Activated CD8-positive, alpha-beta memory T cell treated with anti-CD3 and anti-CD28 coated beads for 36 hours (primary cell): ENCODE data around the gene PCDHGB5. TPM values are rescaled to one million over a fixed set of nuclear protein-coding genes. Genes with fewer than 3 reads are reported as not detected.
"Not testable (repeated sequence)": the region's sequence is repeated elsewhere in the genome, so short reads cannot be mapped to it uniquely, and the experiment has no call there.

Experiments used
- CTCF ChIA-PET: fragments of 350-600 bp; sonication (Branson Sonifier 250); formaldehyde crosslinking; loops from one replicate; lab custom pipeline; 2021; ENCODE audit warnings: antibody characterized with exemption; lab: Charles Lee
- POLR2A ChIA-PET: fragments of 350-600 bp; sonication (Branson Sonifier 250); formaldehyde crosslinking; loops from one replicate; lab custom pipeline; 2021; ENCODE audit warnings: antibody characterized with exemption; lab: Charles Lee
- total RNA-seq, 2 experiments: library from RNA; stranded (reverse); gene quantifications; one replicate each; pipeline ENCODE4 v1.2.3, GENCODE V29; 2021

Gene PCDHGB5
- total RNA-seq, 2 experiments from 2014 or later, result 0.15 to 0.19 TPM

GRCh38 chr5:141427783-141428426 lies 30.2 kb downstream of the PCDHGB5 start:
- CTCF ChIA-PET, result no interaction called here
- POLR2A ChIA-PET, result no interaction called here

GRCh38 chr5:141430332-141431113 lies 32.8 kb downstream of the PCDHGB5 start, which contains the start of gene PCDHGA12:
TSS of gene PCDHGA12 (plus strand) at chr5:141430507. CDS start at chr5:141430760, 253 bp downstream.
- CTCF ChIA-PET, result interaction anchor here (1.2 to 2.1 kb wide), 6 partner anchors 9 to 304 kb away, joined by 3 to 7 read pairs (median 4); partner anchors contain the start of genes PCDHGA10, PCDHGA11 and PCDHGB4
- POLR2A ChIA-PET, result interaction anchor here (0.6 kb wide), 2 partner anchors 9 to 133 kb away, joined by 3 read pairs; no protein-coding TSS in a partner anchor

GRCh38 chr5:141431286-141431685 lies 33.5 kb downstream of the PCDHGB5 start:
- POLR2A ChIA-PET, result no interaction called here
- CTCF ChIA-PET, result interaction anchor here (1.2 to 2.1 kb wide), 5 partner anchors 10 to 305 kb away, joined by 3 to 7 read pairs (median 4); partner anchors contain the start of genes PCDHGA10, PCDHGA11 and PCDHGB4

GRCh38 chr5:141432308-141432707 lies 34.6 kb downstream of the PCDHGB5 start:
- POLR2A ChIA-PET, CTCF ChIA-PET: not testable (repeated sequence)

GRCh38 chr5:141432726-141433125 lies 35.0 kb downstream of the PCDHGB5 start:
- POLR2A ChIA-PET, CTCF ChIA-PET: not testable (repeated sequence)

- POLR2A ChIA-PET, result no interaction called here
- CTCF ChIA-PET, result no interaction called here
Observed at GRCh38 chr5:141434006-141434405, 36.3 kb downstream of the PCDHGB5 start.

GRCh38 chr5:141437221-141437620 lies 39.5 kb downstream of the PCDHGB5 start:
- CTCF ChIA-PET, result no interaction called here
- POLR2A ChIA-PET, result no interaction called here

- ChIA-PET CTCF (interaction anchor here (1.3 kb wide), 1 partner anchor 71 kb away, joined by 3 read pairs; no protein-coding TSS in a partner anchor), POLR2A (interaction anchor here (0.7 kb wide), 1 partner anchor 9 kb away, joined by 3 read pairs; the partner anchor contains the start of gene PCDHGA12)
Observed at GRCh38 chr5:141439411-141440141, 41.8 kb downstream of the PCDHGB5 start.

GRCh38 chr5:141440341-141440740 lies 42.6 kb downstream of the PCDHGB5 start:
- POLR2A ChIA-PET, result no interaction called here
- CTCF ChIA-PET, result no interaction called here

- ChIA-PET POLR2A (no interaction called here), CTCF (interaction anchor here (0.8 kb wide), 1 partner anchor 36 kb away, joined by 3 read pairs; no protein-coding TSS in a partner anchor)
Observed at GRCh38 chr5:141441571-141442170, 43.9 kb downstream of the PCDHGB5 start.

Other genes starting within 250 kb of the PCDHGB5 start
- gene PCDHB6, start 247.9 kb upstream of the PCDHGB5 start, total RNA-seq, result not detected
- gene PCDHB7, start 225.3 kb upstream of the PCDHGB5 start, total RNA-seq, result not detected
- not detected for gene PCDHB8, start 220.2 kb upstream of the PCDHGB5 start, total RNA-seq
- gene PCDHB16, start 215.6 kb upstream of the PCDHGB5 start, total RNA-seq, result not detected
- gene PCDHB9, start 210.8 kb upstream of the PCDHGB5 start, total RNA-seq, result not detected
- not detected for gene PCDHB10, start 205.6 kb upstream of the PCDHGB5 start, total RNA-seq
- not detected for gene PCDHB11, start 198.3 kb upstream of the PCDHGB5 start, total RNA-seq
- not detected for gene PCDHB12, start 189.2 kb upstream of the PCDHGB5 start, total RNA-seq
- gene PCDHB13, start 184.0 kb upstream of the PCDHGB5 start, total RNA-seq, result not detected
- gene PCDHB14, start 174.6 kb upstream of the PCDHGB5 start, total RNA-seq, result not detected
- gene PCDHB15, start 152.6 kb upstream of the PCDHGB5 start, total RNA-seq, result not detected
- gene SLC25A2, start 93.9 kb upstream of the PCDHGB5 start, total RNA-seq, result under 1 TPM; 0.19 to 0.21 TPM
- 10 to 100 TPM; 57.1 to 58.0 TPM for gene TAF7, start 77.2 kb upstream of the PCDHGB5 start, total RNA-seq
- under 1 TPM; 0.04 to 0.06 TPM for gene PCDHGA1, start 67.4 kb upstream of the PCDHGB5 start, total RNA-seq
- under 1 TPM in 1 of 2 experiments, not detected in 1; 0.04 TPM for gene PCDHGA2, start 59.2 kb upstream of the PCDHGB5 start, total RNA-seq
- not detected for gene PCDHGA3, start 54.1 kb upstream of the PCDHGB5 start, total RNA-seq
- gene PCDHGB1, start 47.8 kb upstream of the PCDHGB5 start, total RNA-seq, result not detected
- gene PCDHGA4, start 42.9 kb upstream of the PCDHGB5 start, total RNA-seq, result under 1 TPM in 1 of 2 experiments, not detected in 1; 0.15 TPM
- under 1 TPM; 0.23 to 0.25 TPM for gene PCDHGB2, start 38.0 kb upstream of the PCDHGB5 start, total RNA-seq
- under 1 TPM; 0.06 to 0.13 TPM for gene PCDHGA5, start 33.8 kb upstream of the PCDHGB5 start, total RNA-seq
- under 1 TPM; 0.17 to 0.19 TPM for gene PCDHGB3, start 27.7 kb upstream of the PCDHGB5 start, total RNA-seq
- gene PCDHGA6, start 24.1 kb upstream of the PCDHGB5 start, total RNA-seq, result under 1 TPM; 0.06 to 0.13 TPM
- gene PCDHGA7, start 15.2 kb upstream of the PCDHGB5 start, total RNA-seq, result under 1 TPM in 1 of 2 experiments, not detected in 1; 0.06 TPM
- gene PCDHGB4, start 10.2 kb upstream of the PCDHGB5 start, total RNA-seq, result under 1 TPM; 0.04 to 0.06 TPM
- gene PCDHGA8, start 5.3 kb upstream of the PCDHGB5 start, total RNA-seq, result not detected
- gene PCDHGA9, start 4.8 kb downstream of the PCDHGB5 start, total RNA-seq, result not detected
- gene PCDHGB6, start 10.1 kb downstream of the PCDHGB5 start, total RNA-seq, result under 1 TPM; 0.04 to 0.06 TPM
- under 1 TPM; 0.08 to 0.11 TPM for gene PCDHGA10, start 15.0 kb downstream of the PCDHGB5 start, total RNA-seq
- gene PCDHGB7, start 19.7 kb downstream of the PCDHGB5 start, total RNA-seq, result not detected
- not detected for gene PCDHGA11, start 23.1 kb downstream of the PCDHGB5 start, total RNA-seq
- under 1 TPM; 0.08 to 0.10 TPM for gene PCDHGA12, start 32.6 kb downstream of the PCDHGB5 start, total RNA-seq
- under 1 TPM in 1 of 2 experiments, not detected in 1; 0.13 TPM for gene PCDHGC3, start 78.0 kb downstream of the PCDHGB5 start, total RNA-seq
- not detected for gene PCDHGC4, start 87.1 kb downstream of the PCDHGB5 start, total RNA-seq
- gene PCDHGC5, start 91.1 kb downstream of the PCDHGB5 start, total RNA-seq, result not detected
- 100 to 1,000 TPM; 213 to 218 TPM for gene DIAPH1, start 221.1 kb downstream of the PCDHGB5 start, total RNA-seq
- gene HDAC3, start 238.9 kb downstream of the PCDHGB5 start, total RNA-seq, result 10 to 100 TPM; 86.3 to 92.9 TPM
- gene RELL2, start 239.1 kb downstream of the PCDHGB5 start, total RNA-seq, result 10 to 100 TPM; 32.4 to 35.2 TPM